Measurements from ENCODE around the gene NUF2. TPM values are rescaled to one million over a fixed set of nuclear protein-coding genes. Genes with fewer than 3 reads are reported as not detected.
"Not testable (repeated sequence)": the region's sequence is repeated elsewhere in the genome, so short reads cannot be mapped to it uniquely, and the experiment has no call there.

NUF2 gene
- polyA plus RNA-seq, 1 donor (not counting 4 experiments of a cell fraction or from before 2014, with no cell fraction given): 10.6 TPM

DNA sequence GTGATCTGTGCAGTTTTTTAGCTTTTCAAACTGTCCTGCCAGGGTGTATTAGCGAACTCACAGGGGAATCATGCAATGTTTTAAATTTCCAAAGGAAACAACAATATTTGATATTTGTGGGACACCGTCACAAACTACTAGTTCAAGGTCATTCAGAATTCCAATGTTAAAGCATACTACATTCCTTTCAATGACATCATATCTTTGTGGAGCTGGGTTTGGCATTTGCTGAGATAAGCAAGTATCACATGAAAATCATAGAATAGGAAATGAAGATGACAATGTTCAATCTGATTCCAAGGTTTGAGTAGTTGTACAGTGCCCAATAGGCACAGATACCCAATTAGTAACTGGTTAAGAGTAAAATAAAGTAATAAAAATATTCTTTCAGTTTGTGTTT, 35.6 kb downstream of the NUF2 start:
- Histone ChIP-seq H3K4me3 (ENCODE audit: control insufficient read depth in 2 of 3, extremely low read depth in 1 of 3, insufficient read depth in 2 of 3, low read depth in 1 of 3, low read length in 3 of 3) (no peak overlapping the region), H2AFZ (ENCODE audit: control insufficient read depth, low read length) (no peak overlapping the region), H3K9me1 (ENCODE audit: control insufficient read depth, extremely low read depth, insufficient read depth, low read length) (no peaks in the 10 kb centered on the region), H3K36me3 (ENCODE audit: control insufficient read depth in 2 of 2, extremely low read depth in 1 of 2, insufficient read depth in 2 of 2, low read length in 2 of 2) (no peaks in the 10 kb centered on the region), H4K20me1 (ENCODE audit: control insufficient read depth, extremely low read depth, insufficient read depth, low read length) (no peaks in the 10 kb centered on the region), H3K79me2 (ENCODE audit: control insufficient read depth, insufficient read depth, low read length) (no peaks in the 10 kb centered on the region), H3K4me1 (ENCODE audit: control insufficient read depth, extremely low read depth, insufficient read depth, low read length) (no peaks in the 10 kb centered on the region), H3K27ac (ENCODE audit: control insufficient read depth, insufficient read depth, low read length) (no peak overlapping the region), H3K9me3 (ENCODE audit: control insufficient read depth, low read depth, low read length) (no peaks in the 10 kb centered on the region), H3K27me3 (ENCODE audit: control insufficient read depth, extremely low read depth, insufficient read depth, low read length) (no peaks in the 10 kb centered on the region), H3K9ac (ENCODE audit: control insufficient read depth, extremely low read depth, insufficient read depth, low read length) (no peak overlapping the region), H3K4me2 (ENCODE audit: control insufficient read depth, extremely low read depth, insufficient read depth, low read depth, low read length) (no peak overlapping the region)
- dilution Hi-C loops (cut with MboI; ENCODE audit: extremely low pct_ligation_motif_present, low sequenced_read_pairs): no loop called here
- TF ChIP-seq EZH2 (IDR thresholded peaks at IDR 0.05; ENCODE audit: low read length): no peak
- TF ChIP-seq, protein P1, sequence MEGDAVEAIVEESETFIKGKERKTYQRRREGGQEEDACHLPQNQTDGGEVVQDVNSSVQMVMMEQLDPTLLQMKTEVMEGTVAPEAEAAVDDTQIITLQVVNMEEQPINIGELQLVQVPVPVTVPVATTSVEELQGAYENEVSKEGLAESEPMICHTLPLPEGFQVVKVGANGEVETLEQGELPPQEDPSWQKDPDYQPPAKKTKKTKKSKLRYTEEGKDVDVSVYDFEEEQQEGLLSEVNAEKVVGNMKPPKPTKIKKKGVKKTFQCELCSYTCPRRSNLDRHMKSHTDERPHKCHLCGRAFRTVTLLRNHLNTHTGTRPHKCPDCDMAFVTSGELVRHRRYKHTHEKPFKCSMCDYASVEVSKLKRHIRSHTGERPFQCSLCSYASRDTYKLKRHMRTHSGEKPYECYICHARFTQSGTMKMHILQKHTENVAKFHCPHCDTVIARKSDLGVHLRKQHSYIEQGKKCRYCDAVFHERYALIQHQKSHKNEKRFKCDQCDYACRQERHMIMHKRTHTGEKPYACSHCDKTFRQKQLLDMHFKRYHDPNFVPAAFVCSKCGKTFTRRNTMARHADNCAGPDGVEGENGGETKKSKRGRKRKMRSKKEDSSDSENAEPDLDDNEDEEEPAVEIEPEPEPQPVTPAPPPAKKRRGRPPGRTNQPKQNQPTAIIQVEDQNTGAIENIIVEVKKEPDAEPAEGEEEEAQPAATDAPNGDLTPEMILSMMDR (optimal IDR thresholded peaks at IDR 0.05 in 1 of 3, IDR thresholded peaks at IDR 0.05 in 1 of 3, conservative IDR thresholded peaks at IDR 0.05 in 1 of 3; ENCODE audit: extremely low read depth in 1 of 3, insufficient read depth in 2 of 3, low read length in 3 of 3): no peak
- FAIRE-seq: no peak
- no peak for DNase-seq (ENCODE audit: low read depth, low spot score)

DNA sequence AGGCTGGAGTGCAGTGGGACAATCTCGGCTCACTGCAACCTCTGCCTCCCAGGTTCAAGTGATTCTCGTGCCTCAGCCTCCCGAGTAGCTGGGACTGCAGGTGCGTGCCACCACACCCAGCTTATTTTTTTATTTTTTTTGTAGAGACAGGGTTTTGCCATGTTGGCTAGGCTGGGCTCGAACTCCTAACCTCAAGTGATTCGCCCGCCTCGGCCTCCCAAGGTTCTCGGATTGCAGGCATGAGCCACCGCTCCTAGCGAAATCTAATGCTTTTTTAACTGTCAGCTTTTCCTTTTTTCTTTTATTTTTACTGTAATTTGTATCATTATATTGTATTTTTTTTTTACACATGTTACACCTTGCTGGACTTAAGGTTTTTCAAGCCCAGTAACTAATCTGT, 36.4 kb downstream of the NUF2 start:
- dilution Hi-C loops (cut with MboI; ENCODE audit: extremely low pct_ligation_motif_present, low sequenced_read_pairs); H3K9me3 ChIP-seq (ENCODE audit: control insufficient read depth, low read depth, low read length); H3K27me3 ChIP-seq (ENCODE audit: control insufficient read depth, extremely low read depth, insufficient read depth, low read length); DNase-seq (ENCODE audit: low read depth, low spot score); H3K9ac ChIP-seq (ENCODE audit: control insufficient read depth, extremely low read depth, insufficient read depth, low read length); H3K36me3 ChIP-seq (ENCODE audit: control insufficient read depth in 2 of 2, extremely low read depth in 1 of 2, insufficient read depth in 2 of 2, low read length in 2 of 2); FAIRE-seq; H2AFZ ChIP-seq (ENCODE audit: control insufficient read depth, low read length); H3K27ac ChIP-seq (ENCODE audit: control insufficient read depth, insufficient read depth, low read length); H4K20me1 ChIP-seq (ENCODE audit: control insufficient read depth, extremely low read depth, insufficient read depth, low read length); H3K4me1 ChIP-seq (ENCODE audit: control insufficient read depth, extremely low read depth, insufficient read depth, low read length); H3K4me3 ChIP-seq (ENCODE audit: control insufficient read depth in 2 of 3, extremely low read depth in 1 of 3, insufficient read depth in 2 of 3, low read depth in 1 of 3, low read length in 3 of 3); H3K4me2 ChIP-seq (ENCODE audit: control insufficient read depth, extremely low read depth, insufficient read depth, low read depth, low read length); H3K79me2 ChIP-seq (ENCODE audit: control insufficient read depth, insufficient read depth, low read length); H3K9me1 ChIP-seq (ENCODE audit: control insufficient read depth, extremely low read depth, insufficient read depth, low read length): not testable (repeated sequence)

Data from keratinocyte (primary cell).